Urothelium cell line (cell line): ENCODE data around the gene SLC9A9.
"Not testable (repeated sequence)": the region's sequence is repeated elsewhere in the genome, so short reads cannot be mapped to it uniquely, and the experiment has no call there.

Experiments
- DNase-seq: peaks from one replicate; pipeline ENCODE4 v3.0.0; 2011; ENCODE audit warnings: low spot score, mixed read lengths
- FAIRE-seq: peaks from 2 replicates; lab custom pipeline; 2011; peaks lifted over from hg19 to GRCh38; lab: Jason Lieb, UNC

The SLC9A9 gene

GRCh38 chr3:143525408-143525807 lies 322.9 kb downstream of the SLC9A9 start:
- DNase-seq, result no peak
- FAIRE-seq, result no peak

GRCh38 chr3:143521803-143522202 lies 326.5 kb downstream of the SLC9A9 start:
- no peak for FAIRE-seq
- DNase-seq, result no peak

- not testable (repeated sequence) for FAIRE-seq, DNase-seq
Observed at GRCh38 chr3:143517131-143517530, 331.1 kb downstream of the SLC9A9 start.

GRCh38 chr3:143514874-143515273 lies 333.4 kb downstream of the SLC9A9 start:
- DNase-seq (no peak), FAIRE-seq (no peak)

- DNase-seq (no peak), FAIRE-seq (no peak)
Observed at GRCh38 chr3:143514109-143514508, 334.2 kb downstream of the SLC9A9 start.

- no peak for DNase-seq
- no peak for FAIRE-seq
Observed at GRCh38 chr3:143511174-143511879, 336.9 kb downstream of the SLC9A9 start.

GRCh38 chr3:143510601-143511000 lies 337.7 kb downstream of the SLC9A9 start:
- DNase-seq (no peak), FAIRE-seq (no peak)

- peak; percentile 15 for DNase-seq
- FAIRE-seq, result no peak
Observed at GRCh38 chr3:143507735-143508580, 340.3 kb downstream of the SLC9A9 start.

GRCh38 chr3:143506190-143506589 lies 342.1 kb downstream of the SLC9A9 start:
- FAIRE-seq (no peak), DNase-seq (no peak)

- DNase-seq (no peak), FAIRE-seq (no peak)
Observed at GRCh38 chr3:143503325-143503885, 344.9 kb downstream of the SLC9A9 start.

- FAIRE-seq (no peak), DNase-seq (no peak)
Observed at GRCh38 chr3:143502081-143502480, 346.2 kb downstream of the SLC9A9 start.

GRCh38 chr3:143497382-143497781 lies 350.9 kb downstream of the SLC9A9 start:
- DNase-seq, result no peak
- FAIRE-seq, result no peak

- DNase-seq (no peak), FAIRE-seq (no peak)
Observed at GRCh38 chr3:143496191-143496590, 352.1 kb downstream of the SLC9A9 start.

- DNase-seq (no peak), FAIRE-seq (no peak)
Observed at GRCh38 chr3:143495527-143495926, 352.7 kb downstream of the SLC9A9 start.

- DNase-seq (no peak), FAIRE-seq (no peak)
Observed at GRCh38 chr3:143486611-143487010, 361.7 kb downstream of the SLC9A9 start.

- DNase-seq, result no peak
- FAIRE-seq, result no peak
Observed at GRCh38 chr3:143484846-143485512, 363.3 kb downstream of the SLC9A9 start.

GRCh38 chr3:143483214-143483613 lies 365.1 kb downstream of the SLC9A9 start:
- DNase-seq (no peak), FAIRE-seq (no peak)

GRCh38 chr3:143482106-143483088 lies 365.9 kb downstream of the SLC9A9 start:
- FAIRE-seq (no peak), DNase-seq (no peak)

- no peak for DNase-seq
- FAIRE-seq, result no peak
Observed at GRCh38 chr3:143480344-143480743, 367.9 kb downstream of the SLC9A9 start.

- no peak for FAIRE-seq
- no peak for DNase-seq
Observed at GRCh38 chr3:143479727-143480126, 368.5 kb downstream of the SLC9A9 start.
